ENCODE results near the gene IL32. TPM values are rescaled to one million over a fixed set of nuclear protein-coding genes. Genes with fewer than 3 reads are reported as not detected.
A peak's percentile ranks its signal among the peaks of the same experiment; 100 is the strongest.

Gene IL32
- total RNA-seq, 4 donors from 2014 or later, result 24.0 to 53.6 (median 28.9) TPM

- peak overlapping the region in 1 of 3 donors; percentile 77 for H3K4me3 ChIP-seq (replicated peaks in 1 of 3)
- no peaks in the 10 kb centered on the region for H3K9me3 ChIP-seq
- DNase-seq, result no peak
- no peaks in the 10 kb centered on the region for H3K36me3 ChIP-seq
- TF ChIP-seq POLR2A (IDR thresholded peaks at IDR 0.05) (no peak), CTCF (IDR thresholded peaks at IDR 0.05) (no peak)
- intact Hi-C loops (cut with DNase I), result no loop called here
- H3K27ac ChIP-seq, result no peak overlapping the region
- peaks cover 41 to 44% of the 10 kb centered on the region in 2 donors for H3K4me1 ChIP-seq
- H3K27me3 ChIP-seq, result no peaks in the 10 kb centered on the region
- WGBS, 2 donors, result 31 to 36% methylated on average over 36 to 37 of the region's 40 CpGs
Observed at GRCh38 chr16:3019594-3020246, 45.7 kb upstream of the IL32 start.

GRCh38 chr16:3020247-3020603, 45.2 kb upstream of the IL32 start, which contains the start of gene TNFRSF12A:
TSS of gene TNFRSF12A (plus strand) at chr16:3020368. CDS start at chr16:3020398, 30 bp downstream.
- Histone ChIP-seq H3K4me1 (peaks cover 41 to 49% of the 10 kb centered on the region in 2 donors), H3K9me3 (no peaks in the 10 kb centered on the region), H3K27me3 (no peaks in the 10 kb centered on the region), H3K4me3 (replicated peaks in 1 of 3) (peak within 1 kb of the TSS; percentile 77 to 79 (median 78)), H3K27ac (peak within 1 kb of the TSS; percentile 82 to 98 (median 98)), H3K36me3 (no peaks in the 10 kb centered on the region)
- WGBS, 2 donors, result 0% methylated on average over 6 to 9 of the region's 49 CpGs
- peak; percentile 79 for DNase-seq
- TF ChIP-seq POLR2A (IDR thresholded peaks at IDR 0.05), result peak; percentile 66 to 90
- peak in 1 of 6 experiments; percentile 26 for TF ChIP-seq CTCF (IDR thresholded peaks at IDR 0.05)
- intact Hi-C loops (cut with DNase I), result no loop called here

- Histone ChIP-seq H3K4me1 (peaks cover 41 to 51% of the 10 kb centered on the region in 2 donors), H3K4me3 (replicated peaks in 1 of 3) (peak overlapping the region; percentile 77 to 79 (median 78)), H3K36me3 (no peaks in the 10 kb centered on the region), H3K27ac (peak overlapping the region; percentile 82 to 98 (median 98)), H3K27me3 (no peaks in the 10 kb centered on the region), H3K9me3 (no peaks in the 10 kb centered on the region)
- DNase-seq, result peak; percentile 92 to 93
- no peak for TF ChIP-seq CTCF (IDR thresholded peaks at IDR 0.05)
- no peak for TF ChIP-seq POLR2A (IDR thresholded peaks at IDR 0.05)
- 0 to 1% methylated on average over 11 to 16 of the region's 57 CpGs for WGBS, 2 donors
- intact Hi-C loops (cut with DNase I), result no loop called here
Observed at GRCh38 chr16:3020604-3021448, 44.6 kb upstream of the IL32 start.

GRCh38 chr16:3021449-3022207, 43.8 kb upstream of the IL32 start:
- H3K27me3 ChIP-seq, result no peaks in the 10 kb centered on the region
- intact Hi-C loops (cut with DNase I), result no loop called here
- H3K9me3 ChIP-seq, result no peaks in the 10 kb centered on the region
- H3K4me1 ChIP-seq, result peaks cover 41 to 51% of the 10 kb centered on the region in 2 donors
- peak overlapping the region; percentile 82 to 98 (median 98) for H3K27ac ChIP-seq
- 6 to 31% methylated on average over 17 to 19 of the region's 25 CpGs for WGBS, 2 donors
- peak; percentile 87 to 88 for DNase-seq
- H3K36me3 ChIP-seq, result peaks cover 3 to 5% of the 10 kb centered on the region in 2 donors
- TF ChIP-seq CTCF (IDR thresholded peaks at IDR 0.05), result peak in 5 of 6 experiments; percentile 16 to 30 (median 17)
- peak in 1 of 2 donors; percentile 29 for TF ChIP-seq POLR2A (IDR thresholded peaks at IDR 0.05)
- H3K4me3 ChIP-seq (replicated peaks in 1 of 3), result peak overlapping the region in 2 of 3 donors; percentile 77 to 78

Data from thyroid gland (tissue), 4 donors.